CD4-positive, CD25-positive, alpha-beta regulatory T cell (primary cell): ENCODE data around the gene C1orf141. TPM values are rescaled to one million over a fixed set of nuclear protein-coding genes. Genes with fewer than 3 reads are reported as not detected.

Experiments
- ATAC-seq, 2 donors: fragments of 150-1000 bp; cut with Tn5 transposase; one replicate each; pipeline ENCODE4 v1.10.0; 2021; ENCODE audit warnings: low read depth in 2 of 2, moderate number of reproducible peaks in 2 of 2, moderate library complexity in 1 of 2
- DNase-seq, 3 donors: peaks; one replicate each; pipeline versions ENCODE4 v3.0.0 to v3.0.0-alpha.2; 2012 to 2022; ENCODE audit warnings: mixed read lengths in 1 of 3
- H3K27ac ChIP-seq: one replicate; pipeline ENCODE4 v1.7.0; 2013; ENCODE audit warnings: mild to moderate bottlenecking, low read length; ENCODE audit not compliant: insufficient read depth, poor library complexity, severe bottlenecking
- H3K27me3 ChIP-seq: one replicate; pipeline ENCODE4 v1.7.0; 2013; ENCODE audit warnings: low read length; ENCODE audit not compliant: control insufficient read depth, insufficient read depth
- H3K36me3 ChIP-seq: one replicate; pipeline ENCODE4 v1.7.0; 2013; ENCODE audit warnings: mild to moderate bottlenecking, low read length, moderate library complexity; ENCODE audit not compliant: control insufficient read depth, insufficient read depth
- H3K4me1 ChIP-seq: 2 replicates; pipeline ENCODE4 v1.7.0; 2013; ENCODE audit warnings: mild to moderate bottlenecking, low read length; ENCODE audit not compliant: insufficient read depth, control insufficient read depth, poor library complexity, severe bottlenecking
- H3K4me3 ChIP-seq: one replicate; pipeline ENCODE4 v1.7.0; 2013; ENCODE audit warnings: low read depth, mild to moderate bottlenecking, low read length, moderate library complexity
- H3K9me3 ChIP-seq, 2 experiments: 1 replicate in 1 of 2; 2 replicates in 1 of 2; pipeline ENCODE4 v1.7.0; 2013; ENCODE audit warnings: low read length in 2 of 2, mild to moderate bottlenecking in 1 of 2, moderate library complexity in 1 of 2; ENCODE audit not compliant: control insufficient read depth in 2 of 2
- H3K27ac Mint-ChIP-seq, 3 donors: one replicate each; pipeline ENCODE4 v1.8.0; 2020 to 2022; ENCODE audit warnings: mild to moderate bottlenecking in 3 of 3, mixed read lengths in 3 of 3, moderate library complexity in 2 of 3
- H3K27me3 Mint-ChIP-seq: one replicate; pipeline ENCODE4 v1.8.0; 2022; ENCODE audit warnings: mild to moderate bottlenecking, mixed read lengths
- H3K36me3 Mint-ChIP-seq: one replicate; pipeline ENCODE4 v1.8.0; 2020; ENCODE audit warnings: mixed read lengths
- H3K4me1 Mint-ChIP-seq, 4 donors: one replicate each; pipeline ENCODE4 v1.8.0; 2020 to 2022; ENCODE audit warnings: mixed read lengths in 4 of 4, mild to moderate bottlenecking in 1 of 4
- H3K4me3 Mint-ChIP-seq, 4 donors: one replicate each; pipeline ENCODE4 v1.8.0; 2020 to 2022; ENCODE audit warnings: mild to moderate bottlenecking in 4 of 4, mixed read lengths in 4 of 4, moderate library complexity in 3 of 4
- H3K9me3 Mint-ChIP-seq, 7 donors: one replicate each; pipeline ENCODE4 v1.8.0; 2020 to 2022; ENCODE audit warnings: mixed read lengths in 7 of 7, mild to moderate bottlenecking in 3 of 7, moderate library complexity in 2 of 7
- polyA plus RNA-seq, 4 donors: library from polyadenylated mRNA; unstranded; fragments of 300-500 nt; fragmentation: Illumina TruSeq; gene quantifications; one replicate each; pipeline ENCODE4 v1.2.3, GENCODE V29; 2021
- total RNA-seq: library from RNA; stranded (reverse); gene quantifications from one replicate; pipeline ENCODE4 v1.2.3, GENCODE V29; 2022

Gene C1orf141
- not detected for total RNA-seq
- not detected for polyA plus RNA-seq

DNA sequence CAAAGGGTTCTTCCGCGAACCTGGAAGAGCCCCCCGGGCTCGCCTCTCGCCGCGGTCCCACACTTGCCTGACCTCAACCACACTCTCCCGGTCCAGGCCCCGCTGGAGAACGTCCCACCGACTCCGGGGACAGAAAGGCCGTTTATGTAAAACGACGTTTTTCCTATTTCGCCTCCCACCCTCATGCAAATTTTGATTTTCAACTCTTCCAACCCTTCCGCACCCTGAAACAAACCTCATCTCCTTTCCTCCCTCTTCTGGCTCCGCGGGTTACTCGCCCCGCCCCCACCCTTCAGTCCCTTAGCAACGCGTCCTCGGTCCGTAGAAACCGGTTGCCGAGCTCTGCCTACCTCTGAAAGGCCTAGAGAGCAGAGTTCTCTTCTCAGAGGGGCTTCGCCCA is at the start of gene C1orf141:
Gene C1orf141, minus strand, starts transcription at position 276 of the 400 bp plus-strand sequence. CDS start 7,730 bp downstream, outside the sequence.
- ATAC-seq: no peak
- no peaks in the 10 kb centered on the region for H3K27me3 ChIP-seq
- H3K9me3 ChIP-seq: no peaks in the 10 kb centered on the region
- H3K36me3 ChIP-seq: no peaks in the 10 kb centered on the region
- Mint-ChIP-seq H3K27ac (peak within 1 kb of the TSS in 2 of 3 donors; percentile 60 to 71), H3K4me3 (peak within 1 kb of the TSS in 3 of 4 donors; percentile 50 to 88 (median 80)), H3K9me3 (peaks cover 0 to 2% (median 0%) of the 10 kb centered on the region in 7 donors), H3K4me1 (peaks cover 0 to 14% (median 5%) of the 10 kb centered on the region in 4 donors), H3K27me3 (peaks cover 17% of the 10 kb centered on the region), H3K36me3 (no peaks in the 10 kb centered on the region)
- no peaks in the 10 kb centered on the region for H3K4me1 ChIP-seq
- peak within 1 kb of the TSS; percentile 18 for H3K4me3 ChIP-seq
- H3K27ac ChIP-seq: no peak within 1 kb of the TSS
- DNase-seq: peak in 1 of 3 donors; percentile 24

DNA sequence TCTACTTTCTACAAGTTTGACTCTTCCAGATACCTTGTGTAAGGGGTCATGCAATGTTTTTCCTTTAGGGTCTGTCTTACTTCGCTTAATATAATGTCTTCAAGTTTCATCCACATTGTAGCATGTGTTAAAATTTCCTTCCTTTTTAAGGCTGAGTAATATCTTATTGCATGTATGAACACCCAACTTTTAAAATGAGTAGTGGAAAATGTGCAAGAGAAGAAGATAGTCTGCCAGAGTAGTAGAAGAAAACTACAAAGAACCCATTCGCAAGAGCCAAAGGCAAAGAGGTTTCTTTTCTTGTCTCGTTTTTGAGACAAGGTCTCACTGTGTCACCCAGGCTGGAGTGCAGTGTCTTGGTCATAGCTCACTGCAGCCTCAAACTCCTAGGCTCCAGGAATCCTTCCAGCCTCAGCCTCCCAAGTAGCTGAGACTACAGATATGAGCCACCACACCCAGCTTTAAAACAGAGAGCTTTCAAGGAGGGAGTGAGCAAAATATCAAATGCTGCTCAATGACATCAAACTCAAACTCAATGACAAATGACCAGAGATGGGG is 40.8 kb upstream of the C1orf141 start:
- peaks cover 0 to 2% (median 0%) of the 10 kb centered on the region in 7 donors for H3K9me3 Mint-ChIP-seq
- H3K36me3 ChIP-seq: no peaks in the 10 kb centered on the region
- no peak overlapping the region for H3K4me3 Mint-ChIP-seq
- no peaks in the 10 kb centered on the region for H3K27me3 Mint-ChIP-seq
- H3K27me3 ChIP-seq: no peaks in the 10 kb centered on the region
- DNase-seq (no peak), ATAC-seq (no peak)
- H3K4me1 Mint-ChIP-seq: peaks cover 23 to 33% (median 28%) of the 10 kb centered on the region in 4 donors
- peak overlapping the region in 1 of 3 donors; percentile 40 for H3K27ac Mint-ChIP-seq
- H3K9me3 ChIP-seq: no peaks in the 10 kb centered on the region
- H3K27ac ChIP-seq: no peak overlapping the region
- H3K36me3 Mint-ChIP-seq: no peaks in the 10 kb centered on the region
- peaks cover 15% of the 10 kb centered on the region for H3K4me1 ChIP-seq
- H3K4me3 ChIP-seq: no peak overlapping the region

GRCh38 chr1:67174716-67175284 is 40.0 kb upstream of the C1orf141 start:
- Histone ChIP-seq H3K27ac (no peak overlapping the region), H3K36me3 (no peaks in the 10 kb centered on the region), H3K4me1 (peaks cover 23% of the 10 kb centered on the region), H3K27me3 (no peaks in the 10 kb centered on the region), H3K4me3 (no peak overlapping the region), H3K9me3 (no peaks in the 10 kb centered on the region)
- Mint-ChIP-seq H3K4me3 (no peak overlapping the region), H3K4me1 (peaks cover 24 to 38% (median 32%) of the 10 kb centered on the region in 4 donors), H3K27me3 (no peaks in the 10 kb centered on the region), H3K27ac (no peak overlapping the region), H3K36me3 (no peaks in the 10 kb centered on the region), H3K9me3 (peaks cover 0 to 2% (median 0%) of the 10 kb centered on the region in 7 donors)
- ATAC-seq (no peak), DNase-seq (no peak)

DNA sequence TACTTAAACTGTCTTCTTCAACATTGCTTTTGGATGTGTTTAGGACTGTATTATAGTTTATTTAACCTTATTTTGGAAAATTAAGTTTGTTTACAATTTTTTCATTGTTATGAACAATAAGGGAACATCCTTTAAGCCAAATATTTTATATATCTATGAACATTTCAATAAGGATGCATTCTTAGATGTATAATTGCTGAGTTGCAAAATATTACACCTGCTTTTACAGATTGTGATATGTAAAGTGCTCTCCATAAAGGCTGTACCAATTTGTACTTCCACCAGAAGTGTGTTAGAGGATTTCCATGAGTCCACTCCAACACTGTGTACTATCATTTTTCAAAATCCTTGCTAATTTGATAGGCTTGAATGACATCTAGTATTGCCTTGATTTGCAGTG is 39.2 kb upstream of the C1orf141 start:
- DNase-seq (no peak), ATAC-seq (no peak)
- H3K4me3 Mint-ChIP-seq: no peak overlapping the region
- H3K27ac ChIP-seq: no peak overlapping the region
- H3K36me3 Mint-ChIP-seq: no peaks in the 10 kb centered on the region
- peaks cover 0 to 2% (median 0%) of the 10 kb centered on the region in 7 donors for H3K9me3 Mint-ChIP-seq
- no peaks in the 10 kb centered on the region for H3K9me3 ChIP-seq
- H3K27me3 ChIP-seq: no peaks in the 10 kb centered on the region
- H3K27me3 Mint-ChIP-seq: no peaks in the 10 kb centered on the region
- H3K4me1 ChIP-seq: peaks cover 25% of the 10 kb centered on the region
- H3K4me3 ChIP-seq: no peak overlapping the region
- no peak overlapping the region for H3K27ac Mint-ChIP-seq
- H3K4me1 Mint-ChIP-seq: peaks cover 24 to 43% (median 32%) of the 10 kb centered on the region in 4 donors
- no peaks in the 10 kb centered on the region for H3K36me3 ChIP-seq

GRCh38 chr1:67171978-67172377 is 37.2 kb upstream of the C1orf141 start:
- Mint-ChIP-seq H3K4me3 (peak overlapping the region; percentile 12 to 74 (median 66)), H3K4me1 (peaks cover 26 to 45% (median 32%) of the 10 kb centered on the region in 4 donors), H3K36me3 (no peaks in the 10 kb centered on the region), H3K9me3 (peaks cover 0 to 3% (median 0%) of the 10 kb centered on the region in 7 donors), H3K27ac (peak overlapping the region in 2 of 3 donors; percentile 70 to 80), H3K27me3 (no peaks in the 10 kb centered on the region)
- Histone ChIP-seq H3K27me3 (no peaks in the 10 kb centered on the region), H3K4me3 (peak overlapping the region; percentile 75), H3K36me3 (no peaks in the 10 kb centered on the region), H3K27ac (no peak overlapping the region), H3K4me1 (peaks cover 25% of the 10 kb centered on the region), H3K9me3 (no peaks in the 10 kb centered on the region)
- ATAC-seq (peak; percentile 17 to 31), DNase-seq (peak in 2 of 3 donors; percentile 46 to 73)

DNA sequence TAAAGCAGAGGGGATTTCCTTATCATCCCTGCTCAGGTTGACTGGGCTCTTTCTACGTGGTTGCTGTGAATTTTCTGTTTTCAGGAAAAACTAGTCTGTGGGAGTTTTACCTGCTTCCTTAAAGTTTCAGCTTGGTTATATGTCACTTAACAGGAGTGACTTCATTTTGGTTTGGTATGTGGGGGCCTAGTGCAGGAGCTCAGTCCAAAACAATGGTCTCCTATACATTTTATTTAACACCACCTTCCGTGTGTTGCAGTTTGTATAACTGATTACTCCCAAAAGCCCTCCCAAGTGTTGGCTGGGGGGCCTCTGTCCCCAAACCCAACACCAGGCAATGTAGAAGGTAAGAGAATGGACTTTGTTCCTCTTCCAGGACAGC is 36.8 kb upstream of the C1orf141 start:
- Mint-ChIP-seq H3K27ac (peak overlapping the region in 2 of 3 donors; percentile 70 to 80), H3K4me1 (peaks cover 26 to 45% (median 32%) of the 10 kb centered on the region in 4 donors), H3K4me3 (peak overlapping the region; percentile 23 to 78 (median 72)), H3K9me3 (peaks cover 0 to 3% (median 0%) of the 10 kb centered on the region in 7 donors), H3K36me3 (no peaks in the 10 kb centered on the region), H3K27me3 (no peaks in the 10 kb centered on the region)
- Histone ChIP-seq H3K4me3 (peak overlapping the region; percentile 75), H3K36me3 (no peaks in the 10 kb centered on the region), H3K27ac (no peak overlapping the region), H3K27me3 (no peaks in the 10 kb centered on the region), H3K9me3 (no peaks in the 10 kb centered on the region), H3K4me1 (peaks cover 25% of the 10 kb centered on the region)
- ATAC-seq (no peak), DNase-seq (no peak)

- H3K27me3 Mint-ChIP-seq: no peaks in the 10 kb centered on the region
- Histone ChIP-seq H3K4me3 (peak overlapping the region; percentile 75), H3K27me3 (no peaks in the 10 kb centered on the region), H3K4me1 (peaks cover 25% of the 10 kb centered on the region), H3K9me3 (no peaks in the 10 kb centered on the region), H3K27ac (no peak overlapping the region), H3K36me3 (no peaks in the 10 kb centered on the region)
- no peaks in the 10 kb centered on the region for H3K36me3 Mint-ChIP-seq
- DNase-seq (peak in 2 of 3 donors; percentile 54 to 68), ATAC-seq (peak; percentile 48 to 52)
- H3K4me3 Mint-ChIP-seq: peak overlapping the region; percentile 23 to 78 (median 72)
- H3K27ac Mint-ChIP-seq: peak overlapping the region; percentile 21 to 80 (median 70)
- peaks cover 0 to 2% (median 0%) of the 10 kb centered on the region in 7 donors for H3K9me3 Mint-ChIP-seq
- H3K4me1 Mint-ChIP-seq: peaks cover 28 to 50% (median 32%) of the 10 kb centered on the region in 4 donors
Measured at GRCh38 chr1:67170751-67171573, 36.2 kb upstream of the C1orf141 start.
